Peyer's patch (tissue), 4 donors: ENCODE data around the gene PYROXD2.

Source experiments
- POLR2A ChIP-seq, 2 donors: fragments of 450-650 bp; IDR thresholded peaks; one replicate each; pipeline ENCODE4 v1.5.1; 2017; ENCODE audit warnings: antibody characterized with exemption in 2 of 2, mild to moderate bottlenecking in 2 of 2, moderate library complexity in 2 of 2
- TF ChIP-seq, protein P1 (sequence below), 6 experiments: fragments of 450-650 bp in 4 of 6; fragments of 200-600 bp in 2 of 6; sonication (generic) in 1 of 6; IDR thresholded peaks; one replicate each; pipeline ENCODE4 v1.5.1; 2017 to 2019; ENCODE audit warnings: antibody characterized with exemption in 6 of 6, mild to moderate bottlenecking in 3 of 6, moderate library complexity in 1 of 6

DNA sequence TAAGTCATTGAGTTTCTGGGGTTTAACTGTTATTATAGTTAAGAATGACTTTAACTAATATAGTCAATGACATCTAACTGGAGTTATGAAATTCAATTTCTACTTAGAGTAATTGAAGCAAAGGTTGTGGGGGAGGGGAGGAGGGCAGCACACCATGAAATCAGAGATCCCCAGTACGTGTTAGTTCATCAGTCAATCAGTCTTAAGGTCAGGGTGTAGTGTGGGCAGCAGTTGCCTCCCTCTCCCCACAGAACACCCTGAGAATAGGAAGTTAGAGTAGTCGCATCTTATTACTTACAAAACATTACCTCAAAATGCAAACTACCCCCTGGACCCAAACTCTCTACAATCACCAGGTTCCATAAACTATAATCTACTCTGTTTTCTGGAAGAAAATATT lies 38.7 kb upstream of the PYROXD2 start:
- TF ChIP-seq, protein P1, sequence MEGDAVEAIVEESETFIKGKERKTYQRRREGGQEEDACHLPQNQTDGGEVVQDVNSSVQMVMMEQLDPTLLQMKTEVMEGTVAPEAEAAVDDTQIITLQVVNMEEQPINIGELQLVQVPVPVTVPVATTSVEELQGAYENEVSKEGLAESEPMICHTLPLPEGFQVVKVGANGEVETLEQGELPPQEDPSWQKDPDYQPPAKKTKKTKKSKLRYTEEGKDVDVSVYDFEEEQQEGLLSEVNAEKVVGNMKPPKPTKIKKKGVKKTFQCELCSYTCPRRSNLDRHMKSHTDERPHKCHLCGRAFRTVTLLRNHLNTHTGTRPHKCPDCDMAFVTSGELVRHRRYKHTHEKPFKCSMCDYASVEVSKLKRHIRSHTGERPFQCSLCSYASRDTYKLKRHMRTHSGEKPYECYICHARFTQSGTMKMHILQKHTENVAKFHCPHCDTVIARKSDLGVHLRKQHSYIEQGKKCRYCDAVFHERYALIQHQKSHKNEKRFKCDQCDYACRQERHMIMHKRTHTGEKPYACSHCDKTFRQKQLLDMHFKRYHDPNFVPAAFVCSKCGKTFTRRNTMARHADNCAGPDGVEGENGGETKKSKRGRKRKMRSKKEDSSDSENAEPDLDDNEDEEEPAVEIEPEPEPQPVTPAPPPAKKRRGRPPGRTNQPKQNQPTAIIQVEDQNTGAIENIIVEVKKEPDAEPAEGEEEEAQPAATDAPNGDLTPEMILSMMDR (IDR thresholded peaks at IDR 0.05) = no peak
- no peak for TF ChIP-seq POLR2A (IDR thresholded peaks at IDR 0.05)
